Measurements from ENCODE around the gene UBA3.

UBA3 gene

DNA sequence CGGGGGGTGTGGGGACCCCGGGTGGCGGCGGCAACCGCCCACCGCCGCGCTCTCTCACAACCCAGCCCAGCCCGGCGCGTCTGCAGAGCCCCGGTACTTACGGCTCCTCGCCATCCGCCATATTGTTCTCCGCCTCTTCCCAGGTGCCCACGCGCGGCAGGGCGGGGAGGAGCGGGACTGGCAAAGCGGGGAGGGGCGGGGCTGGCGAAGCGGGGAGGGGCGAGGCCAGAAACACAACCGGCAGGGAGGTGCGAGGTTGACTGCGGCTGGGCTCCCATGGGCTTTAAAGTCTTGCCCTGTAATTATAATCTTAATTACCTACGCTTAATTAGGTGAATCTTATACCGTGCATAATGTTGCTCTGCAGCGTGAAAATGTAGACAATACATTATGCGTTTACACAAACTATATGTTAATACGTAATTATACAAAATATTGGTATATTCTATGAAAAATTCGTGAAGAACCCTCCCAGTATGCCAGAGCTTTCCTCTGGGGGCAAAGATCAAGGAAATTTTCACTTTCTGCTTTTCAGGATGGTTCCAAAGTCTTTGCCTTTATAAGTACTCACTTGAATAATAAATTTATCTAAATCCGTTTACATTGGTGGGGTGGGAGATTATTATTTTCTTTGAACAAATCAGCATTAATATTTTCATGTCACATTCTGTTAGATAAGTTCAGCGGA is at the start of gene UBA3:
UBA3 (minus strand) TSS at position 133 of the 688 bp plus-strand sequence; CDS start at position 121, 12 bp downstream.
- peak; percentile 77 to 85 for DNase-seq (ENCODE audit: low read depth in 2 of 2, low spot score in 1 of 2)

GRCh38 chr3:69129531-69129930 is 49.4 kb upstream of the UBA3 start:
- no peak for DNase-seq (ENCODE audit: low read depth in 2 of 2, low spot score in 1 of 2)

GRCh38 chr3:69128509-69128908 is 48.3 kb upstream of the UBA3 start:
- no peak for DNase-seq (ENCODE audit: low read depth in 2 of 2, low spot score in 1 of 2)

GRCh38 chr3:69126999-69127398 is 46.8 kb upstream of the UBA3 start:
- DNase-seq (ENCODE audit: low read depth in 2 of 2, low spot score in 1 of 2): no peak

DNA sequence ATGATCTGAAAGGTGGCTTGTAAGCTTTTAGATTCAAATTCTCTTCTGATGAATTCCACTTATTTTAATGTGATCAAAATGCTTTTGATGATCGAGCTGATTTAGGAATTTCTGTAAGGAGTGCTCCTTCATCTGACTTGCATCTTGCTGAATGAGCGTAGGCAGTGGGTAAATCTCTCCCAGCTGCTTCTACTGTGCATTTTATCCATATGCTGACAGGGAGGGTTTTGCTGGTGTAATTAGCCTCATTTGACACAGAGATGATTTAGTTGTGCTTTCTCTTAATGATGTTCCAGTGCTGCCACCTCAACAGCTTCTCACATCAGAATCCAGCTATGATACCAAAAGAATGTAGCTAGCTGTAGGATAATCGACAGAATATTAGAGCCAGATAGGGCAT is 46.1 kb upstream of the UBA3 start:
- DNase-seq (ENCODE audit: low read depth in 2 of 2, low spot score in 1 of 2): no peak

GRCh38 chr3:69122403-69122802 is 42.2 kb upstream of the UBA3 start, which contains the start of gene LMOD3:
LMOD3 (minus strand) TSS chr3:69122595; CDS start chr3:69122386, 209 bp downstream.
- no peak for DNase-seq (ENCODE audit: low read depth in 2 of 2, low spot score in 1 of 2)

DNA sequence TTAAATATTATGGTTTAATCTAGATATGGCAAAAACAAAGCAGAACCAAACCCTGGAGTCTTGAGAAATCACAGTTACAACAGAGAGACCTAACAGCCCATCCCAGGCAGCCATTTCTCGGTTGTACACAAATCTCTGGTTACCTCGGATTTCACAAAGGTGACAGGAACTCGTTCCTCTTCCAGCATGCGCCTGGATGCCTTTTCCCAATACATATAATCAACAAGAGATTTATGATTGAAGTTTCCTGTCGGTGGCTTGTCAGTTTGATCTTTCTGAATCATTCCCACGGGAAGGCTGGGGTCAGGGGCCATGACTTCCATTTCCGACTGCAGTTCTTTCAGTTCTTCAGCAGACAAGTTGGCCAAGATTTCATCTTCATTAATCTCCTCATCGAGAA is 41.8 kb upstream of the UBA3 start:
- no peak for DNase-seq (ENCODE audit: low read depth in 2 of 2, low spot score in 1 of 2)

DNA sequence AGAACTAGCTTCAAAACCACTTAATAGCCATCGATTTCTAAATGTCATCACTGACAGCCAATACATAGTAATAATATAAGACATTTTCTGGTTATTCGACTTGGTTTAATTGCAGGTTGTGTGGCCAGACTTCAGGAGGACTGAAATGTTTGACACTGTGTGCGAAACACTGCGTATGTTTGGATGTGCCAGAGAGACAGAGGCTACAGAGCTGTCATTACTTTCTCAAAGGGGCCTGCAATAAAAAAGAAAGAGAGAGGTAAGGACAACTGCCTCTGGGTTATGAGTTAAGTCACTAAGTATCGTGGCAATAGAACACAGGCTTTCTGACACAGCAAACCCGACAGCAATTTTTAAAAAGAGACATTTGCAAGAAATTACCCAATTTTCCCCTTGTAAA is 41.3 kb upstream of the UBA3 start:
- DNase-seq (ENCODE audit: low read depth in 2 of 2, low spot score in 1 of 2): no peak

DNA sequence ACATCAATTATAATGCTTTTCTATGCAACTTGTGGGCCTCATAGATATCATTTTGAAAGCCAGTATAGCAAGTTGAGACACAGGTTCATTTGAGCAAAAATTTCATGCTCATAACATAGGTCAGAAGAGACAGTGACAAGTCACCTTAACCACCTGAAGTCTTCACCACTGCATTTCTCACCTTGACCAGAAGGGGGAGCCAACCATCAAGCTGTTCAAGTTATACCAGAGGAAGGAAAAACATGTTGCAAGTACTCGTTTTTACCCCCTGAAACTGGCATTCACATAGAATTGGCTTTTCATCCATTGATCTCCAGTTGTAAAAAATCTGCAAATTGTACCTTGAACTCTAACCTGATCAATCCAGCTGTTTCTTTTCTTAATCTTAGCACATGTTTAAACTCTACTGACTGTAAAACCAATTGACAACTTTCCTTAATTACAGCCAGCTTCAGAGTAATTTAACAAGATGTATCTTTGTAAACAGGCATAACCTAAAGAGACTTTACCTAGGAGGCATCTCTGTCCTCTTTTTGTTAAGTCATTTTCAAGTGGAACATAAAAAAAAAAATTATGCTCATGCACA is 40.8 kb upstream of the UBA3 start:
- peak; percentile 65 to 71 for DNase-seq (ENCODE audit: low read depth in 2 of 2, low spot score in 1 of 2)

- no peak for DNase-seq (ENCODE audit: low read depth in 2 of 2, low spot score in 1 of 2)
These were observed 39.5 kb upstream of the UBA3 start for GRCh38 chr3:69119681-69120080.

- no peak for DNase-seq (ENCODE audit: low read depth in 2 of 2, low spot score in 1 of 2)
These were observed 39.0 kb upstream of the UBA3 start for GRCh38 chr3:69119138-69119537.

DNA sequence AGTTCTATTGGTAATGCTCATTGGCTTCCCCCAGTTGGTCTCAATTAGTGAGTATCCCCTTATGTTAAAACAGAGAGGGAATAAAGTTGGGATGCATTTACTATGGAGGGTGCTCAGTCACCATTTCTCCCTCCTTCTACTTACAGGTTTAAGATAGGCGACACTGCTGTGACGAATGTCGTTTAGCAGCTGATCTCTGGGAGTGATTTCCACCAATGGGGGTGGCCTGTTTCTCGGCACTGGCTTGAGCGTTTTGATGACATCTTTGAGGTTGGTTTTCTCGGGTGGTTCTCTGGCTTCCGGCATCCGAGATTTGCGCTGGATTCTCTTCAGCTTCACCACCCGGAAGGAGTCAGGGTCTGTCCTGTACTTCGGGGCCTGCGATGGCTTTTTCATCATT is 38.4 kb upstream of the UBA3 start:
- no peak for DNase-seq (ENCODE audit: low read depth in 2 of 2, low spot score in 1 of 2)

- DNase-seq (ENCODE audit: low read depth in 2 of 2, low spot score in 1 of 2): no peak
These were observed 36.7 kb upstream of the UBA3 start for GRCh38 chr3:69116897-69117296.

- no peak for DNase-seq (ENCODE audit: low read depth in 2 of 2, low spot score in 1 of 2)
These were observed 36.0 kb upstream of the UBA3 start for GRCh38 chr3:69116162-69116561.

DNA sequence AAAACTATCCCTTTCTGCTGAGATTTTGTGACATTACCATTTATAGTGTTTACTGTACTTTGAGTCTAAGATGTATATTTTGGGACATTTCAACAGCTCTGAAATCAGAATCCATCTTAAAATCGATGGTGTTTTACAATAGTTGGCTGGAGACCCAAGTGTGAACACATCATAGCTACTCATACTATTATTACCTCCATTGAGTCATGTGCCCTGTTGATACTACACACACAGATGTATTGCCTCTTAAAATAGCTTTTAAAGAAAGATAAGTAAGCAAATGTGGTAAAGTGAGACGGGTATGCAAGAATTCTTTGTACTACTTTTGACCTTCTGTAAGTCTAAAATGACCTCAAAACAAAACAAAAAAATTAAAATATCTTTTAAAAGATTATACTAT is 35.6 kb upstream of the UBA3 start:
- no peak for DNase-seq (ENCODE audit: low read depth in 2 of 2, low spot score in 1 of 2)

DNA sequence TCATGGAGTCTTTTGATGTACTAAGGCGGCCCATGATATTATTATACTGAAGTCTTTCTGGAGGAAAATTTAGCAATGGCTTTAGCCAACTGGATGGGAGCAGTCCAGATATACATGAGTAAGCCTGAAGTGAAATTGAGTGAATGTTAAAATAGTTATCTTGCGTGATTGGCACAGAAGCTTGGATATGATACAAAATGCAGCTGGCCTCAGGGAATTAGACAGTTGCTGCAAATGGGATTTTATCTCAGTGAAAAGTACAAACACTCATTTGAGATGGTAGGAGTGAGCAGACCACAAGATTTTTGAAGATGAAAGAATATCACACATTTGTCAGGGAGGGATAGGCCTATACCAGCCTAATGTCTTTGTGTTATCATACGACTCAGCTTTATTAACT is 33.4 kb upstream of the UBA3 start:
- DNase-seq (ENCODE audit: low read depth in 2 of 2, low spot score in 1 of 2): no peak

DNA sequence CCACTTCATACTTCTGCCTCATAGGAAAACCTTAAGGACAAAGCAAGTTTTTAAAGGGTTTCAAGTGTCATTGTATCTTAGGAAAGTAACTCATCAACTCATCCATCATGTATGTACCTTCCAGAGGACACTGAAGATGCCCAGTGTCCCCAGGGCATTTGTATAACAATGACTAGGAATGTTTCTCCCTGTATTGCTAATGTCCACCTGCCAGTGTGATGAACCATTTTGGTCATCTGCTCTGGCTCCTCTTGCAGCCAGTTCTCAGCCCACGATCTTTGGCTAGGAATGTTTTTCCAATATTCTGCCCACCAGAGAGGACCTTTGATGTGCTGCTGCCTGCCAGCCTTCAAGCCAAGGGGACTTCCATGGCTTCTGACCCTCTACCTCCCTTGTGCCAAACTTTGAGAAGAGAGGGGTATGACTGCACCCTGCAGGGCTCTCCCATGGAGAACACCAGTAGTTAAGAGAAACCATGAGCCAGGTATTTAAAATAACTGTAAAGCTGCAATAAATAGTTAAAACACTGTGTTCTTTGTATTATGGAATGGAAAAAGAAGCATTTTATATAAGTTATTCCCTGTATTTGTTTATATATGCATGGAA is 30.9 kb upstream of the UBA3 start:
- DNase-seq (ENCODE audit: low read depth in 2 of 2, low spot score in 1 of 2): no peak

DNA sequence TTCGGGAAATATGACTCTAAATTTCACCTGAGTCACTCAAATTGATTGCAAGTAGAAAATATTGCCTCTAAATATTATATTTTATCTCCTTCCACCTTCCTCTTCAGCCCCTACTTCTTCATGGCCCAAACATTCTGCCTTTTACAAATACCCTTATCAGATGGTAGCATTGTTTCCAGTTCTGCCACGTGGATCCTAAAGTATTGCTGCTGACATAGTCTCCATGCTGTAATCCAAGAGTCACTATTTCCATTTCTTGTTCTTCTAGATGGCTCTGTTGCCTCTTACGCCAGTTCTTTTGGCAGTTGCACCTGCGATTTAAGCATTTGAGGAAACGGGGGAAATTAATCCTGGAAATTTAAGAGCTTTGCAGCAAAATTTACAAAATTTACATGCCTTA is 28.6 kb upstream of the UBA3 start:
- DNase-seq (ENCODE audit: low read depth in 2 of 2, low spot score in 1 of 2): no peak

DNA sequence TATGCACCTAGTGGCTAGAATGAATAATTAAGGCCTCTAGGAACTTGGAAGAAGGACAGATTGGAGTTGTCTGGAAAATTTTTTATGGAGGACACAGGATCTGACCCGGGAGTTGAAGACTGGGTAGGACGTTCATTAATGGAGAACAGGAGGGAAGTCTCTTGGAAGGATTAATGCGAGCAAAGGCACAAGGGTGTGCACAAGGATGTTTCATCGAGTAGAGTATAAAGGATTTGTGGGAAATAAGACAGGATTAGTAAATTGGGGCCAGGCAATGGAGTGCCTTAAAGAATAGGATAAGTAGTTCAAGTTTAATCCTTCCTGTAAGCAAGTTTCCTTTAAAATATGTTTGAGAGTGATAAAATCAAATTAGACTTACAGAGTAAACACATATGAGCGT is 27.7 kb upstream of the UBA3 start:
- no peak for DNase-seq (ENCODE audit: low read depth in 2 of 2, low spot score in 1 of 2)

GRCh38 chr3:69105320-69105719 is 25.2 kb upstream of the UBA3 start:
- DNase-seq (ENCODE audit: low read depth in 2 of 2, low spot score in 1 of 2): no peak

DNA sequence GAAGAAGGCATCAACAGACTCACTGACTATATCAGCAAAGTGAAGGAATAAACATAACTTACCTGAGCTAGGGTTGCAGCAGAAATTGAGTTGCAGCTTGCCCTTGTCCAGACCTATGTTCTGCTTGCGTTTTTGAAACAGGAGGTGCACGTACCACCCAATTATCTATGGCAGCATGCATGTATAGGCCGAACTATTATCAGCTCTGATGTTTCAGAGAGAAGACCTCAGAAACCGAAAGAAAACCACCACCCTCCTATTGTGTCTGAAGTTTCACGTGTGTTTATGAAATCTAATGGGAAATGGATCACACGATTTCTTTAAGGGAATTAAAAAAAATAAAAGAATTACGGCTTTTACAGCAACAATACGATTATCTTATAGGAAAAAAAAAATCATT is 24.4 kb upstream of the UBA3 start:
- no peak for DNase-seq (ENCODE audit: low read depth in 2 of 2, low spot score in 1 of 2)

- no peak for DNase-seq (ENCODE audit: low read depth in 2 of 2, low spot score in 1 of 2)
These were observed 23.0 kb upstream of the UBA3 start for GRCh38 chr3:69103123-69103522.

GRCh38 chr3:69102384-69102783 is 22.2 kb upstream of the UBA3 start:
- no peak for DNase-seq (ENCODE audit: low read depth in 2 of 2, low spot score in 1 of 2)
